NCI-H345 treated with DMSO at 0.1 percent for 48 hours (cell line): ENCODE results near the gene SLC4A1AP.
"Not testable (repeated sequence)": the region's sequence is repeated elsewhere in the genome, so short reads cannot be mapped to it uniquely, and the experiment has no call there.

Source experiments
- DNase-seq: peaks from one replicate; lab custom pipeline; 2025; ENCODE audit not compliant: unreplicated experiment; lab: John Stamatoyannopoulos, UW

The SLC4A1AP gene

GRCh38 chr2:27663285-27664153 is at the start of gene SLC4A1AP, which contains the start of gene SUPT7L:
Gene SLC4A1AP (plus strand): TSS chr2:27663889. CDS start chr2:27663915, 26 bp downstream.
Gene SUPT7L (minus strand): TSS chr2:27663614. CDS start chr2:27662192, 1,422 bp downstream.
- peak; percentile 91 for DNase-seq

- no peak for DNase-seq
Observed at GRCh38 chr2:27613985-27614384, 49.7 kb upstream of the SLC4A1AP start.

- peak; percentile 17 for DNase-seq
Observed at GRCh38 chr2:27615316-27615715, 48.4 kb upstream of the SLC4A1AP start.

- no peak for DNase-seq
Observed at GRCh38 chr2:27621524-27621923, 42.2 kb upstream of the SLC4A1AP start.

- no peak for DNase-seq
Observed at GRCh38 chr2:27622921-27623384, 40.7 kb upstream of the SLC4A1AP start.

- DNase-seq, result no peak
Observed at GRCh38 chr2:27624943-27625342, 38.7 kb upstream of the SLC4A1AP start.

- DNase-seq, result not testable (repeated sequence)
Observed at GRCh38 chr2:27626323-27626722, 37.4 kb upstream of the SLC4A1AP start.

- DNase-seq, result not testable (repeated sequence)
Observed at GRCh38 chr2:27626921-27627320, 36.8 kb upstream of the SLC4A1AP start.

- no peak for DNase-seq
Observed at GRCh38 chr2:27627963-27628766, 35.5 kb upstream of the SLC4A1AP start.

GRCh38 chr2:27628767-27629709 is 34.7 kb upstream of the SLC4A1AP start, which contains the start of the genes CCDC121 and GPN1:
Gene CCDC121 (minus strand): TSS chr2:27629012. CDS start chr2:27627799, 1,213 bp downstream.
Gene GPN1 (plus strand): TSS chr2:27629050. CDS start chr2:27629059, 9 bp downstream.
- peak; percentile 84 for DNase-seq

GRCh38 chr2:27630257-27630656 is 33.4 kb upstream of the SLC4A1AP start:
- DNase-seq, result not testable (repeated sequence)

GRCh38 chr2:27634291-27634690 is 29.4 kb upstream of the SLC4A1AP start:
- no peak for DNase-seq

GRCh38 chr2:27636766-27637165 is 26.9 kb upstream of the SLC4A1AP start:
- DNase-seq, result no peak

GRCh38 chr2:27638037-27638637 is 25.6 kb upstream of the SLC4A1AP start:
- DNase-seq, result no peak

- DNase-seq, result no peak
Observed at GRCh38 chr2:27638709-27639108, 25.0 kb upstream of the SLC4A1AP start.

- no peak for DNase-seq
Observed at GRCh38 chr2:27640722-27641245, 22.9 kb upstream of the SLC4A1AP start.

GRCh38 chr2:27645197-27645596 is 18.5 kb upstream of the SLC4A1AP start:
- no peak for DNase-seq

GRCh38 chr2:27647289-27647688 is 16.4 kb upstream of the SLC4A1AP start:
- DNase-seq, result no peak

- no peak for DNase-seq
Observed at GRCh38 chr2:27647737-27648136, 16.0 kb upstream of the SLC4A1AP start.

- DNase-seq, result no peak
Observed at GRCh38 chr2:27651056-27651455, 12.6 kb upstream of the SLC4A1AP start.
